ENCODE measurements around the gene PANK1. TPM values are rescaled to one million over a fixed set of nuclear protein-coding genes. Genes with fewer than 3 reads are reported as not detected.

Gene PANK1
- polyA plus RNA-seq, 1 experiment, result 4.2 TPM

DNA sequence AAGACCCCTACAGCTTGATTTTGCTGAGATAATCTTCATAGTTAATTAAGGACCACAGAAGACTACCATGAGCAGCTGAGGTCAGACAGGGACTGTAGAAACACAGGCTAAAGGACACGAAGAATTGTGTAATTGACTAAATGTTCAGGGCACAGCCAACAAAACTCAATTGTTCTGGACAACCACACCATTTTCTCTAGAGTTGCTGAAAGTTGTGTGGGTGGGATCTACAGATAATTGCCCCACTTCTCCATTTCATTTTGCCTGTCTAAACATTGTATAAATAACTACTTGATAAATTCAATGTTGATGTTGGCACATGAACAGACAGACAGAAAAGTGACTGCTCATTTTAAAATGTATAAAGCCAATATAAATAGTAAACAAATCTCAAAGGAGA lies 70.7 kb downstream of the PANK1 start:
- POLR2A ChIA-PET, result no interaction called here
- Histone ChIP-seq H3K27me3 (ENCODE audit: control insufficient read depth, insufficient read depth, low read length) (no peaks in the 10 kb centered on the region), H3K36me3 (ENCODE audit: control insufficient read depth, insufficient read depth, low read length) (no peaks in the 10 kb centered on the region), H3K4me3 (ENCODE audit: low read depth, low read length) (no peak overlapping the region)
- TF ChIP-seq, protein P1, sequence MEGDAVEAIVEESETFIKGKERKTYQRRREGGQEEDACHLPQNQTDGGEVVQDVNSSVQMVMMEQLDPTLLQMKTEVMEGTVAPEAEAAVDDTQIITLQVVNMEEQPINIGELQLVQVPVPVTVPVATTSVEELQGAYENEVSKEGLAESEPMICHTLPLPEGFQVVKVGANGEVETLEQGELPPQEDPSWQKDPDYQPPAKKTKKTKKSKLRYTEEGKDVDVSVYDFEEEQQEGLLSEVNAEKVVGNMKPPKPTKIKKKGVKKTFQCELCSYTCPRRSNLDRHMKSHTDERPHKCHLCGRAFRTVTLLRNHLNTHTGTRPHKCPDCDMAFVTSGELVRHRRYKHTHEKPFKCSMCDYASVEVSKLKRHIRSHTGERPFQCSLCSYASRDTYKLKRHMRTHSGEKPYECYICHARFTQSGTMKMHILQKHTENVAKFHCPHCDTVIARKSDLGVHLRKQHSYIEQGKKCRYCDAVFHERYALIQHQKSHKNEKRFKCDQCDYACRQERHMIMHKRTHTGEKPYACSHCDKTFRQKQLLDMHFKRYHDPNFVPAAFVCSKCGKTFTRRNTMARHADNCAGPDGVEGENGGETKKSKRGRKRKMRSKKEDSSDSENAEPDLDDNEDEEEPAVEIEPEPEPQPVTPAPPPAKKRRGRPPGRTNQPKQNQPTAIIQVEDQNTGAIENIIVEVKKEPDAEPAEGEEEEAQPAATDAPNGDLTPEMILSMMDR (IDR thresholded peaks at IDR 0.05; ENCODE audit: insufficient read depth, low read depth, low read length), result no peak
- CTCF ChIA-PET, result no interaction called here
- DNase-seq (ENCODE audit: low read depth), result no peak

DNA sequence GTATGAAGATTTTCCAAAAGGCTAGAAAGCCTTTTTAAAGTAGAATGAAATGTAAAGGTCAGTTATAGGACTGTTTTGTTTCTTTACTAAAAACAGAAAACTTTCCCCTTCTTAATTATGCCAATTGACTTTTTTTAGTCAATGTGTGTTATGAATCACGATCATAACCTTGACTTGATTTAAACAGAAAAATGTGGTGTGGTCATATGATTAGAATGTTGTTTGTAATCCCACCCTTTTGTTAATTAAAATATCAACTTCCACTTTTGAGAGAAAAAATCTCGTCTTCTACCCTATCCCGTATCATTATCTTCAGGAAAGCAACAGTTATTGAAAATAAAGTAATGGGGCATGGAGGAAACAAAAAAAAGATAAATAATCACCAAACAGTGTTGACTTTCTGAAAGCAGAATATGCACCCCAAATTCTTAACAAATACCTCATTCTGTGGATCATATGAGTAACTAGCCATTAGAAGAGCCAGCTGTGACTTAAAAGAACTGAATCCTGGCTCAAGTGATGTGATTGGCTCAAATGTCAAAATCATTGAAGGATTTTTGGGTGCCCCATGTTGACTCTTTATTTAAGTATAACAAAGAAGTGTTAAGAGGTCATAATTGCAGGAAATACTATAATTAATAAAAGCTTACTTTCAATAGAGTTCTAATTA lies 77.3 kb downstream of the PANK1 start:
- Histone ChIP-seq H3K36me3 (ENCODE audit: control insufficient read depth, insufficient read depth, low read length) (no peaks in the 10 kb centered on the region), H3K27me3 (ENCODE audit: control insufficient read depth, insufficient read depth, low read length) (no peaks in the 10 kb centered on the region; the same call in 1 of the 2 replicates), H3K4me3 (ENCODE audit: low read depth, low read length) (no peak overlapping the region)
- CTCF ChIA-PET, result interaction anchor here (0.6 to 1.9 kb wide), 4 partner anchors 17 to 140 kb away, joined by 3 to 9 read pairs (median 4); no protein-coding TSS in a partner anchor
- POLR2A ChIA-PET, result no interaction called here
- no peak for DNase-seq (ENCODE audit: low read depth)
- TF ChIP-seq, protein P1 (IDR thresholded peaks at IDR 0.05; ENCODE audit: insufficient read depth, low read depth, low read length), result no peak

DNA sequence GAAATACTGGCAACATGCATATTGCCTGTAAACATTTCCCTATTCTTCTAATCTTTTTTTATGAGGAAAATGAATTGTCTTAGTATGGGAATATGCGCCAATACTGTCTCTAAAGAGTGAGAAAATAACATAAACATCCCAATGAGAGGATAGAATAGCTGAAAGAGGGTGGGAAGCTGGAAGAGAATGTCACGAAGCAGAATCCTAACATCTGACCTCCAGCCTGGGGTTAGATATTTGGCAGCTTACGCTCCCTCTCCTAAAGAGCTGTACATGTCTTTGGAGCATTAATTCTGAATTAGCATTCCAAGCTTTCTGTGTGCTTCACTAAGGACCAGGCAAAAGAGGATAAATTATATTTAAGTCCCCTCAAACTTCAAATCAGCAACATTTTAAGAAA lies 78.0 kb downstream of the PANK1 start:
- ChIA-PET CTCF (interaction anchor here (0.5 to 1.9 kb wide), 2 partner anchors 100 to 195 kb away, joined by 3 to 9 read pairs; no protein-coding TSS in a partner anchor), POLR2A (no interaction called here)
- DNase-seq (ENCODE audit: low read depth), result no peak
- TF ChIP-seq, protein P1 (IDR thresholded peaks at IDR 0.05; ENCODE audit: insufficient read depth, low read depth, low read length), result no peak
- no peaks in the 10 kb centered on the region; the same call in 1 of the 2 replicates for H3K27me3 ChIP-seq (ENCODE audit: control insufficient read depth, insufficient read depth, low read length)
- no peak overlapping the region for H3K4me3 ChIP-seq (ENCODE audit: low read depth, low read length)
- no peaks in the 10 kb centered on the region for H3K36me3 ChIP-seq (ENCODE audit: control insufficient read depth, insufficient read depth, low read length)

DNA sequence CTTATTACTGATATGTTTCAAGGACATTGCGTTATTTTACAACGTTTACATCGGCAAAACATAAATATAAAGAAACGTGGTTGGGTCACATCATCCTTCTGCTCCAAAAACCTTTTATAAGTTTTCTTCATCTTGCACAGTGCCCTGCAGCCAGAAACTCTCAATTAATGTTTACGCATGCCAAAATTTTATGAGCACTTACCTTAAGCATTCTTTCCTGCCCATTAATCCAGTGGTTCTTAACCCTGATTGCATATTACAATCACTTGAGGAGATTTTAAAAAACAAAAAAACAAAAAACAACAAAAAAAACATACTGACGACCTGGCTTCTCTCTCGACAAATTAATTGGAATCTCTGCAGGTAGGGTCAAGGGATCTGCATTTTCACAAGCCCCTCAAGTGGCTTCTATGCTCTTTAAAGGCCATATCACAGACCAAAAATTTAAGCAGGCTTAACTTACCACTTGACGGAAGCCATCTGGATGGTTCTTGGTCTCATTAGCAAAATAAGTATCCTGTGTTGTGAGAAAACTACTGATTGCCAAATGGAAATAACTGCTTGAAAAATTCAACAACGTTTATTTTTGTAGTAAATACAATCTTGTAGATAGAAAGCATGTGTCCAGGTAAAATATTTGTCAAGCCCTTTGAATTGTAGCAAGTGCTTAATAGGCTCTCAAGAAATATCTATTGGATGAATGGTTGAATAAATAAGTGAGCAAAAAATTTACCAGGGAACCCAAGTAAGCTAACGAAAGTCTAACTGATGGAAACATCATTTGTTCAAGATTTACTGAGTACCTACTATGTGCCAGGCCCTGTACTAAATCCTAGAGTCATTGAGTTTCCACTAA lies 78.7 kb downstream of the PANK1 start:
- TF ChIP-seq, protein P1 (IDR thresholded peaks at IDR 0.05; ENCODE audit: insufficient read depth, low read depth, low read length), result no peak
- Histone ChIP-seq H3K36me3 (ENCODE audit: control insufficient read depth, insufficient read depth, low read length) (no peaks in the 10 kb centered on the region), H3K4me3 (ENCODE audit: low read depth, low read length) (no peak overlapping the region), H3K27me3 (ENCODE audit: control insufficient read depth, insufficient read depth, low read length) (no peaks in the 10 kb centered on the region; the same call in 1 of the 2 replicates)
- POLR2A ChIA-PET, result no interaction called here
- no peak for DNase-seq (ENCODE audit: low read depth)
- CTCF ChIA-PET, result interaction anchor here (0.5 kb wide), 1 partner anchor 195 kb away, joined by 3 read pairs; no protein-coding TSS in a partner anchor

DNA sequence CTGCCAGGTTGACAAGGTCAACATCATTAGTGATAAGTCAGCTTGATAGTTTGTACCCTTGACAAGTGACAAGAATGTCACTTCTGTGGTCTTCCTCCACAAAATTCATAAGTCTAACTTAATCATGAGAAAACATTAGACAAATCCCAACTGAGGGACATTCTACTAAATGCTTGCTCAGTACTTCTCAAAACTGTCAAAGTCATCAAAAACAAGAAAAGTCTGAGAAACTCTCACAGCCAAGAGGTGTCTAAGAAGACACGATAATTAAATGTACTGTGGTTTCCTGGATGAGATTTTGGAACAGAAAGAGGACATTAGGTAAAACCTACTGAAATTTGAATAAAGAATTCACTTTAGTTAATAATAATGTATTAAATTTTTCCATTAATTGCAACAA lies 79.9 kb downstream of the PANK1 start:
- DNase-seq (ENCODE audit: low read depth), result no peak
- ChIA-PET POLR2A (no interaction called here), CTCF (interaction anchor here (0.6 to 1.5 kb wide), 8 partner anchors 11 to 313 kb away, joined by 3 to 22 read pairs (median 4); partner anchors contain the start of gene LIPA)
- TF ChIP-seq, protein P1 (IDR thresholded peaks at IDR 0.05; ENCODE audit: insufficient read depth, low read depth, low read length), result no peak
- Histone ChIP-seq H3K27me3 (ENCODE audit: control insufficient read depth, insufficient read depth, low read length) (no peaks in the 10 kb centered on the region; the same call in 1 of the 2 replicates), H3K36me3 (ENCODE audit: control insufficient read depth, insufficient read depth, low read length) (no peaks in the 10 kb centered on the region), H3K4me3 (ENCODE audit: low read depth, low read length) (no peak overlapping the region)

Data from BJ (cell line).